DOHH2 (cell line): ENCODE data around the gene EPS8L2.
A peak's percentile ranks its signal among the peaks of the same experiment; 100 is the strongest.

Source experiments
- H3F3A ChIP-seq: fragments of 200-600 bp; sonication (generic), shearing (Covaris generic); 2 replicates; pipeline ENCODE4 v1.6.0; 2016; ENCODE audit warnings: antibody characterized with exemption, mild to moderate bottlenecking; ENCODE audit not compliant: control insufficient read depth, insufficient read depth
- H3K27ac ChIP-seq: fragments of 200-600 bp; sonication (generic); 2 replicates; pipeline ENCODE4 v1.5.1; 2014; ENCODE audit warnings: low read depth, mild to moderate bottlenecking, low read length, moderate library complexity
- H3K27me3 ChIP-seq: fragments of 200-600 bp; sonication (generic); 2 replicates; pipeline ENCODE4 v1.6.1; 2014; ENCODE audit warnings: mild to moderate bottlenecking, low read length, mixed read lengths; ENCODE audit not compliant: control insufficient read depth
- H3K36me3 ChIP-seq: fragments of 200-600 bp; sonication (generic); 2 replicates; pipeline ENCODE4 v1.6.1; 2014; ENCODE audit warnings: mild to moderate bottlenecking, low read length, moderate library complexity, mixed read lengths; ENCODE audit not compliant: control insufficient read depth
- H3K4me1 ChIP-seq: fragments of 200-600 bp; sonication (generic); 2 replicates; pipeline ENCODE4 v1.6.1; 2014; ENCODE audit warnings: mild to moderate bottlenecking, low read length, mixed read lengths; ENCODE audit not compliant: control insufficient read depth
- H3K4me2 ChIP-seq: fragments of 200-600 bp; sonication (generic); 2 replicates; pipeline ENCODE4 v1.6.0; 2014; ENCODE audit warnings: mild to moderate bottlenecking, low read length, moderate library complexity
- H3K4me3 ChIP-seq: fragments of 200-600 bp; sonication (generic); 2 replicates; pipeline ENCODE4 v1.5.1; 2014; ENCODE audit warnings: mild to moderate bottlenecking, low read length, mixed read lengths
- H3K79me2 ChIP-seq: fragments of 200-600 bp; sonication (generic); 2 replicates; pipeline ENCODE4 v1.6.1; 2014; ENCODE audit warnings: mild to moderate bottlenecking, low read length, mixed read lengths; ENCODE audit not compliant: control insufficient read depth
- H3K9me2 ChIP-seq: fragments of 200-600 bp; sonication (generic); replicated peaks from 2 replicates; pipeline ENCODE4 v1.6.1; 2014; ENCODE audit warnings: mild to moderate bottlenecking, low read length, mixed read lengths; ENCODE audit not compliant: control insufficient read depth
- H3K9me3 ChIP-seq: fragments of 200-600 bp; sonication (generic); 2 replicates; pipeline ENCODE4 v1.6.1; 2014; ENCODE audit warnings: antibody characterized with exemption, low read length, mixed read lengths; ENCODE audit not compliant: control insufficient read depth, insufficient read depth
- H4K20me1 ChIP-seq: fragments of 200-600 bp; sonication (generic); 2 replicates; pipeline ENCODE4 v1.6.0; 2014; ENCODE audit warnings: low read depth, mild to moderate bottlenecking, antibody characterized with exemption, low read length, moderate library complexity; ENCODE audit not compliant: control insufficient read depth, insufficient read depth
- CTCF ChIP-seq: fragments of 200-600 bp; sonication (generic); IDR thresholded peaks from one replicate; pipeline ENCODE4 v1.5.1; 2014; ENCODE audit warnings: antibody characterized with exemption, mild to moderate bottlenecking, low read depth, low read length; ENCODE audit not compliant: poor library complexity, severe bottlenecking
- EZH2phosphoT487 ChIP-seq: fragments of 200-600 bp; sonication (generic); IDR thresholded peaks from 2 replicates; pipeline ENCODE4 v1.6.1; 2017; ENCODE audit warnings: borderline replicate concordance, mild to moderate bottlenecking, antibody characterized with exemption, low read length, moderate library complexity, mixed read lengths

EPS8L2 gene

GRCh38 chr11:695538-696248 lies 10.3 kb upstream of the EPS8L2 start, which contains the start of gene TMEM80:
TMEM80 (plus strand) TSS chr11:695816; CDS start chr11:695828, 12 bp downstream.
- TF ChIP-seq CTCF (no peak), EZH2phosphoT487 (no peak)
- peaks cover 30% of the 10 kb centered on the region for H3K4me1 ChIP-seq
- H3K79me2 ChIP-seq = peaks cover 58% of the 10 kb centered on the region

GRCh38 chr11:696955-697491 lies 9.0 kb upstream of the EPS8L2 start:
- Histone ChIP-seq H3K4me2 (peak overlapping the region; percentile 81), H3K4me1 (peaks cover 30% of the 10 kb centered on the region), H3K9me2 (no peaks in the 10 kb centered on the region), H3K36me3 (no peaks in the 10 kb centered on the region), H3K9me3 (no peaks in the 10 kb centered on the region), H3K79me2 (peaks cover 45% of the 10 kb centered on the region), H3K27ac (peak overlapping the region; percentile 90), H4K20me1 (no peaks in the 10 kb centered on the region), H3K27me3 (no peaks in the 10 kb centered on the region), H3K4me3 (peak overlapping the region; percentile 83), H3F3A (peaks cover 4% of the 10 kb centered on the region; the same call in 1 of the 2 replicates)
- TF ChIP-seq EZH2phosphoT487 (no peak), CTCF (no peak)

More at GRCh38 chr11:695538-696248, 10.3 kb upstream of the EPS8L2 start, which contains the start of gene TMEM80:
- no peaks in the 10 kb centered on the region for H3K27me3 ChIP-seq
- H3K36me3 ChIP-seq = no peaks in the 10 kb centered on the region
- H3K9me3 ChIP-seq = no peaks in the 10 kb centered on the region
- H3K4me3 ChIP-seq = peak within 1 kb of the TSS; percentile 83
- peak within 1 kb of the TSS; percentile 81 for H3K4me2 ChIP-seq
- peaks cover 4% of the 10 kb centered on the region; the same call in 1 of the 2 replicates for H3F3A ChIP-seq
- H3K27ac ChIP-seq = peak within 1 kb of the TSS; percentile 90
- no peaks in the 10 kb centered on the region for H3K9me2 ChIP-seq
- no peaks in the 10 kb centered on the region for H4K20me1 ChIP-seq

- Histone ChIP-seq H3K79me2 (peaks cover 36% of the 10 kb centered on the region), H3K4me1 (peaks cover 29% of the 10 kb centered on the region), H3K36me3 (peaks cover 2% of the 10 kb centered on the region; the same call in 1 of the 2 replicates), H4K20me1 (no peaks in the 10 kb centered on the region), H3K4me2 (peak overlapping the region; percentile 81; the same call in 1 of the 2 replicates), H3K9me3 (no peaks in the 10 kb centered on the region), H3K27ac (peak overlapping the region; percentile 90; the same call in 1 of the 2 replicates), H3K27me3 (no peaks in the 10 kb centered on the region), H3K9me2 (no peaks in the 10 kb centered on the region), H3F3A (peaks cover 4% of the 10 kb centered on the region; the same call in 1 of the 2 replicates), H3K4me3 (no peak overlapping the region)
- TF ChIP-seq CTCF (no peak), EZH2phosphoT487 (no peak)
Measured at GRCh38 chr11:697811-698311, 8.2 kb upstream of the EPS8L2 start.
